Liver (tissue), 3 donors: ENCODE results near the gene ABCA13.

Experiments
- EGR1 ChIP-seq, 2 donors: IDR thresholded peaks; 2 replicates each; pipeline ENCODE4 v1.6.1; 2016 to 2018; ENCODE audit warnings: antibody characterized with exemption in 2 of 2, low read depth in 2 of 2
- FOXA1 ChIP-seq: IDR thresholded peaks from 2 replicates; pipeline ENCODE4 v1.6.1; 2016; ENCODE audit warnings: antibody characterized with exemption
- GABPA ChIP-seq, 2 donors: IDR thresholded peaks in 1 of 2; conservative IDR thresholded peaks in 1 of 2; 2 replicates each; pipeline ENCODE4 v1.6.1; 2016; ENCODE audit warnings: antibody characterized with exemption in 2 of 2, mild to moderate bottlenecking in 1 of 2, moderate library complexity in 1 of 2
- NR2F2 ChIP-seq: IDR thresholded peaks from 2 replicates; pipeline ENCODE4 v1.6.1; 2016; ENCODE audit warnings: antibody characterized with exemption
- RAD21 ChIP-seq, 2 donors: IDR thresholded peaks; 2 replicates each; pipeline ENCODE4 v1.6.1; 2016; ENCODE audit warnings: antibody characterized with exemption in 2 of 2, mild to moderate bottlenecking in 2 of 2
- REST ChIP-seq: IDR thresholded peaks from 2 replicates; pipeline ENCODE4 v1.6.1; 2016; ENCODE audit warnings: antibody characterized with exemption, mild to moderate bottlenecking
- RXRA ChIP-seq, 2 donors: IDR thresholded peaks; 2 replicates each; pipeline ENCODE4 v1.6.1; 2017 to 2018; ENCODE audit warnings: antibody characterized with exemption in 2 of 2, mild to moderate bottlenecking in 1 of 2
- SP1 ChIP-seq: IDR thresholded peaks from 2 replicates; pipeline ENCODE4 v1.6.1; 2018; ENCODE audit warnings: antibody characterized with exemption, mild to moderate bottlenecking
- TAF1 ChIP-seq: conservative IDR thresholded peaks from 2 replicates; pipeline ENCODE4 v1.6.1; 2016; ENCODE audit warnings: antibody characterized with exemption, mild to moderate bottlenecking
- YY1 ChIP-seq: IDR thresholded peaks from 2 replicates; pipeline ENCODE4 v1.6.1; 2016; ENCODE audit warnings: antibody characterized with exemption, mild to moderate bottlenecking
- TF ChIP-seq, protein P1 (sequence below): IDR thresholded peaks from 2 replicates; pipeline ENCODE4 v1.6.1; 2016; ENCODE audit warnings: antibody characterized with exemption
- TF ChIP-seq, protein P2 (sequence below): fragments of 150-350 bp; IDR thresholded peaks from 2 replicates; pipeline ENCODE4 v1.5.1; 2017; ENCODE audit warnings: improper control_type of control experiment, low read depth, low read length; ENCODE audit not compliant: missing input control
- TF ChIP-seq, protein P3 (sequence below): IDR thresholded peaks from 2 replicates; pipeline ENCODE4 v1.6.1; 2016; ENCODE audit warnings: antibody characterized with exemption
- TF ChIP-seq, protein P4 (sequence below): IDR thresholded peaks from 2 replicates; pipeline ENCODE4 v1.6.1; 2016; ENCODE audit warnings: antibody characterized with exemption
- donor health status: healthy.
- donor health status: healthy.

- TF ChIP-seq, protein P1, sequence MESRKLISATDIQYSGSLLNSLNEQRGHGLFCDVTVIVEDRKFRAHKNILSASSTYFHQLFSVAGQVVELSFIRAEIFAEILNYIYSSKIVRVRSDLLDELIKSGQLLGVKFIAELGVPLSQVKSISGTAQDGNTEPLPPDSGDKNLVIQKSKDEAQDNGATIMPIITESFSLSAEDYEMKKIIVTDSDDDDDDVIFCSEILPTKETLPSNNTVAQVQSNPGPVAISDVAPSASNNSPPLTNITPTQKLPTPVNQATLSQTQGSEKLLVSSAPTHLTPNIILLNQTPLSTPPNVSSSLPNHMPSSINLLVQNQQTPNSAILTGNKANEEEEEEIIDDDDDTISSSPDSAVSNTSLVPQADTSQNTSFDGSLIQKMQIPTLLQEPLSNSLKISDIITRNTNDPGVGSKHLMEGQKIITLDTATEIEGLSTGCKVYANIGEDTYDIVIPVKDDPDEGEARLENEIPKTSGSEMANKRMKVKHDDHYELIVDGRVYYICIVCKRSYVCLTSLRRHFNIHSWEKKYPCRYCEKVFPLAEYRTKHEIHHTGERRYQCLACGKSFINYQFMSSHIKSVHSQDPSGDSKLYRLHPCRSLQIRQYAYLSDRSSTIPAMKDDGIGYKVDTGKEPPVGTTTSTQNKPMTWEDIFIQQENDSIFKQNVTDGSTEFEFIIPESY = no peak
- no peak for TF ChIP-seq RAD21 (IDR thresholded peaks at IDR 0.05)
- TF ChIP-seq, protein P2, sequence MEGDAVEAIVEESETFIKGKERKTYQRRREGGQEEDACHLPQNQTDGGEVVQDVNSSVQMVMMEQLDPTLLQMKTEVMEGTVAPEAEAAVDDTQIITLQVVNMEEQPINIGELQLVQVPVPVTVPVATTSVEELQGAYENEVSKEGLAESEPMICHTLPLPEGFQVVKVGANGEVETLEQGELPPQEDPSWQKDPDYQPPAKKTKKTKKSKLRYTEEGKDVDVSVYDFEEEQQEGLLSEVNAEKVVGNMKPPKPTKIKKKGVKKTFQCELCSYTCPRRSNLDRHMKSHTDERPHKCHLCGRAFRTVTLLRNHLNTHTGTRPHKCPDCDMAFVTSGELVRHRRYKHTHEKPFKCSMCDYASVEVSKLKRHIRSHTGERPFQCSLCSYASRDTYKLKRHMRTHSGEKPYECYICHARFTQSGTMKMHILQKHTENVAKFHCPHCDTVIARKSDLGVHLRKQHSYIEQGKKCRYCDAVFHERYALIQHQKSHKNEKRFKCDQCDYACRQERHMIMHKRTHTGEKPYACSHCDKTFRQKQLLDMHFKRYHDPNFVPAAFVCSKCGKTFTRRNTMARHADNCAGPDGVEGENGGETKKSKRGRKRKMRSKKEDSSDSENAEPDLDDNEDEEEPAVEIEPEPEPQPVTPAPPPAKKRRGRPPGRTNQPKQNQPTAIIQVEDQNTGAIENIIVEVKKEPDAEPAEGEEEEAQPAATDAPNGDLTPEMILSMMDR = no peak
- TF ChIP-seq RXRA (IDR thresholded peaks at IDR 0.05) = no peak
- TF ChIP-seq GABPA (IDR thresholded peaks at IDR 0.05 in 1 of 2, conservative IDR thresholded peaks at IDR 0.05 in 1 of 2) = no peak
- TF ChIP-seq, protein P3, sequence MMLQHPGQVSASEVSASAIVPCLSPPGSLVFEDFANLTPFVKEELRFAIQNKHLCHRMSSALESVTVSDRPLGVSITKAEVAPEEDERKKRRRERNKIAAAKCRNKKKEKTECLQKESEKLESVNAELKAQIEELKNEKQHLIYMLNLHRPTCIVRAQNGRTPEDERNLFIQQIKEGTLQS = no peak
- TF ChIP-seq SP1 = no peak
- no peak for TF ChIP-seq NR2F2
- no peak for TF ChIP-seq REST
- TF ChIP-seq, protein P4, sequence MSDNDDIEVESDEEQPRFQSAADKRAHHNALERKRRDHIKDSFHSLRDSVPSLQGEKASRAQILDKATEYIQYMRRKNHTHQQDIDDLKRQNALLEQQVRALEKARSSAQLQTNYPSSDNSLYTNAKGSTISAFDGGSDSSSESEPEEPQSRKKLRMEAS = no peak
- TF ChIP-seq YY1 = no peak
- no peak for TF ChIP-seq EGR1 (IDR thresholded peaks at IDR 0.05; ENCODE audit: low read depth in 2 of 2)
- TF ChIP-seq TAF1 = no peak
- TF ChIP-seq FOXA1 = no peak
Measured at GRCh38 chr7:48292949-48293348, 121.7 kb downstream of the ABCA13 start.
